Right kidney (tissue), 1 donor: Measurements from ENCODE around the gene ZBTB7A.

Source experiments
- DNase-seq: peaks from one replicate; pipeline ENCODE4 v3.0.0-alpha.2; 2016

The ZBTB7A gene

GRCh38 chr19:4036576-4037300 lies 30.0 kb downstream of the ZBTB7A start:
- no peak for DNase-seq

- DNase-seq: no peak
Measured at GRCh38 chr19:4035582-4035981, 31.1 kb downstream of the ZBTB7A start.

- DNase-seq: no peak
Measured at GRCh38 chr19:4035018-4035566, 31.6 kb downstream of the ZBTB7A start.

- no peak for DNase-seq
Measured at GRCh38 chr19:4034048-4035017, 32.4 kb downstream of the ZBTB7A start.

GRCh38 chr19:4033028-4033956 lies 33.4 kb downstream of the ZBTB7A start:
- DNase-seq: no peak

GRCh38 chr19:4032436-4032835 lies 34.3 kb downstream of the ZBTB7A start:
- DNase-seq: no peak

GRCh38 chr19:4031420-4031819 lies 35.3 kb downstream of the ZBTB7A start:
- no peak for DNase-seq

- no peak for DNase-seq
Measured at GRCh38 chr19:4030981-4031380, 35.7 kb downstream of the ZBTB7A start.

- DNase-seq: no peak
Measured at GRCh38 chr19:4030552-4030951, 36.1 kb downstream of the ZBTB7A start.

- DNase-seq: no peak
Measured at GRCh38 chr19:4029247-4029614, 37.5 kb downstream of the ZBTB7A start.

GRCh38 chr19:4028334-4029246 lies 38.1 kb downstream of the ZBTB7A start:
- no peak for DNase-seq

GRCh38 chr19:4027146-4027545 lies 39.6 kb downstream of the ZBTB7A start:
- DNase-seq: no peak

GRCh38 chr19:4025317-4025716 lies 41.4 kb downstream of the ZBTB7A start:
- DNase-seq: no peak

- DNase-seq: no peak
Measured at GRCh38 chr19:4023600-4024398, 42.9 kb downstream of the ZBTB7A start.

- DNase-seq: no peak
Measured at GRCh38 chr19:4019578-4019977, 47.1 kb downstream of the ZBTB7A start.

- DNase-seq: no peak
Measured at GRCh38 chr19:4018775-4019504, 47.8 kb downstream of the ZBTB7A start.

- DNase-seq: no peak
Measured at GRCh38 chr19:4018140-4018613, 48.5 kb downstream of the ZBTB7A start.

GRCh38 chr19:4016903-4017638 lies 49.6 kb downstream of the ZBTB7A start:
- no peak for DNase-seq

GRCh38 chr19:4016486-4016885 lies 50.2 kb downstream of the ZBTB7A start:
- DNase-seq: no peak
